T-helper 2 cell treated with Interferon-gamma antibody and Interleukin-4, amounts not matched to agents 100 ng/mL and 5 ng/mL, for 36 hours (primary cell): ENCODE results near the gene TMBIM1. TPM values are rescaled to one million over a fixed set of nuclear protein-coding genes. Genes with fewer than 3 reads are reported as not detected.

ENCODE experiments used
- intact Hi-C: fragments of 100-400 bp; cut with micrococcal nuclease; formaldehyde crosslinking; loops from one replicate; pipeline ENCODE4 v1.15.1; 2023
- total RNA-seq: library from RNA; stranded (reverse); gene quantifications from 2 replicates; pipeline ENCODE4 v1.2.3, GENCODE V29; 2022

TMBIM1 gene
- total RNA-seq, 1 donor from 2014 or later: 86.1 TPM

- intact Hi-C loops: loop anchor here (1.0 to 5.0 kb wide), 3 partner anchors 10 to 949 kb away; partner anchors contain the start of genes CNPPD1 and RETREG2
These were observed 63.8 kb downstream of the TMBIM1 start for GRCh38 chr2:218228366-218229090.

GRCh38 chr2:218226903-218227302, 65.4 kb downstream of the TMBIM1 start:
- intact Hi-C loops: loop anchor here (5.0 kb wide), 1 partner anchor 950 kb away; the partner anchor contains the start of genes CNPPD1 and RETREG2

Other genes starting within 250 kb of the TMBIM1 start
- 1.1 and 1.3 TPM in 2 replicates for gene RUFY4, start 223.2 kb downstream of the TMBIM1 start, total RNA-seq
- 0.39 and 1.3 TPM in 2 replicates for gene CXCR2, start 166.5 kb downstream of the TMBIM1 start, total RNA-seq
- gene CXCR1, start 125.5 kb downstream of the TMBIM1 start, total RNA-seq: 1.6 and 2.0 TPM in 2 replicates
- gene ARPC2, start 75.3 kb downstream of the TMBIM1 start, total RNA-seq: 785 and 788 TPM in 2 replicates
- 0.86 and 0.91 TPM in 2 replicates for gene GPBAR1, start 31.5 kb downstream of the TMBIM1 start, total RNA-seq
- 54.4 and 59.4 TPM in 2 replicates for gene AAMP, start 22.4 kb downstream of the TMBIM1 start, total RNA-seq
- 26.3 and 27.7 TPM in 2 replicates for gene PNKD, start 22.0 kb downstream of the TMBIM1 start, total RNA-seq
- gene CATIP, start 64.4 kb upstream of the TMBIM1 start, total RNA-seq: not detected in 2 replicates
- gene SLC11A1, start 89.8 kb upstream of the TMBIM1 start, total RNA-seq: 0.16 and 0.27 TPM in 2 replicates
- gene CTDSP1, start 107.4 kb upstream of the TMBIM1 start, total RNA-seq: 204 and 207 TPM in 2 replicates
- not detected in 2 replicates for gene VIL1, start 126.6 kb upstream of the TMBIM1 start, total RNA-seq